ENCODE data around the gene RHEBL1.

The RHEBL1 gene

GRCh38 chr12:49069507-49070346 lies at the start of gene RHEBL1:
RHEBL1 (minus strand) TSS chr12:49069979; CDS start chr12:49069785, 194 bp downstream.
- in situ Hi-C loops (cut with HindIII; ENCODE audit: low sequenced_read_pairs), result no loop called here

GRCh38 chr12:49111206-49111605 lies 41.4 kb upstream of the RHEBL1 start:
- in situ Hi-C loops (cut with HindIII; ENCODE audit: low sequenced_read_pairs), result no loop called here

GRCh38 chr12:49110464-49111155 lies 40.8 kb upstream of the RHEBL1 start, which contains the start of gene LMBR1L:
LMBR1L (minus strand) TSS chr12:49110847; CDS start chr12:49110555, 292 bp downstream.
- in situ Hi-C loops (cut with HindIII; ENCODE audit: low sequenced_read_pairs), result no loop called here

- in situ Hi-C loops (cut with HindIII; ENCODE audit: low sequenced_read_pairs), result no loop called here
Observed at GRCh38 chr12:49109641-49110463, 40.1 kb upstream of the RHEBL1 start.

GRCh38 chr12:49108958-49109404 lies 39.2 kb upstream of the RHEBL1 start:
- in situ Hi-C loops (cut with HindIII; ENCODE audit: low sequenced_read_pairs), result no loop called here

- in situ Hi-C loops (cut with HindIII; ENCODE audit: low sequenced_read_pairs), result no loop called here
Observed at GRCh38 chr12:49105504-49106084, 35.8 kb upstream of the RHEBL1 start.

GRCh38 chr12:49104822-49105221 lies 35.0 kb upstream of the RHEBL1 start:
- in situ Hi-C loops (cut with HindIII; ENCODE audit: low sequenced_read_pairs), result no loop called here

- in situ Hi-C loops (cut with HindIII; ENCODE audit: low sequenced_read_pairs), result no loop called here
Observed at GRCh38 chr12:49100380-49100779, 30.6 kb upstream of the RHEBL1 start.

GRCh38 chr12:49098703-49099102 lies 28.9 kb upstream of the RHEBL1 start:
- in situ Hi-C loops (cut with HindIII; ENCODE audit: low sequenced_read_pairs), result no loop called here

- in situ Hi-C loops (cut with HindIII; ENCODE audit: low sequenced_read_pairs), result no loop called here
Observed at GRCh38 chr12:49098035-49098451, 28.3 kb upstream of the RHEBL1 start.

GRCh38 chr12:49097381-49097780 lies 27.6 kb upstream of the RHEBL1 start:
- in situ Hi-C loops (cut with HindIII; ENCODE audit: low sequenced_read_pairs), result no loop called here

- in situ Hi-C loops (cut with HindIII; ENCODE audit: low sequenced_read_pairs), result no loop called here
Observed at GRCh38 chr12:49094975-49095365, 25.2 kb upstream of the RHEBL1 start.

- in situ Hi-C loops (cut with HindIII; ENCODE audit: low sequenced_read_pairs), result no loop called here
Observed at GRCh38 chr12:49094160-49094974, 24.6 kb upstream of the RHEBL1 start, which contains the start of gene DHH. DHH (minus strand) TSS chr12:49094801; CDS start chr12:49094512, 289 bp downstream.

- in situ Hi-C loops (cut with HindIII; ENCODE audit: low sequenced_read_pairs), result no loop called here
Observed at GRCh38 chr12:49093792-49094159, 24.0 kb upstream of the RHEBL1 start.

GRCh38 chr12:49092816-49093406 lies 23.1 kb upstream of the RHEBL1 start:
- in situ Hi-C loops (cut with HindIII; ENCODE audit: low sequenced_read_pairs), result no loop called here

- in situ Hi-C loops (cut with HindIII; ENCODE audit: low sequenced_read_pairs), result no loop called here
Observed at GRCh38 chr12:49092086-49092815, 22.5 kb upstream of the RHEBL1 start.

- in situ Hi-C loops (cut with HindIII; ENCODE audit: low sequenced_read_pairs), result no loop called here
Observed at GRCh38 chr12:49091836-49092085, 22.0 kb upstream of the RHEBL1 start.

GRCh38 chr12:49091056-49091835 lies 21.5 kb upstream of the RHEBL1 start:
- in situ Hi-C loops (cut with HindIII; ENCODE audit: low sequenced_read_pairs), result no loop called here
